GM12892 (cell line): Measurements from ENCODE around the gene DLL3.

Experiments
- POLR2A ChIP-seq: IDR thresholded peaks from 2 replicates; pipeline ENCODE4 v1.6.1; 2011; ENCODE audit warnings: low read depth, low read length, control low read depth
- POLR2AphosphoS5 ChIP-seq: IDR thresholded peaks from 2 replicates; pipeline ENCODE4 v1.6.1; 2011; ENCODE audit warnings: low read depth, low read length, control low read depth
- TAF1 ChIP-seq: IDR thresholded peaks from 2 replicates; pipeline ENCODE4 v1.6.1; 2011; ENCODE audit warnings: low read depth, mild to moderate bottlenecking, control low read depth, low read length, borderline replicate concordance

DNA sequence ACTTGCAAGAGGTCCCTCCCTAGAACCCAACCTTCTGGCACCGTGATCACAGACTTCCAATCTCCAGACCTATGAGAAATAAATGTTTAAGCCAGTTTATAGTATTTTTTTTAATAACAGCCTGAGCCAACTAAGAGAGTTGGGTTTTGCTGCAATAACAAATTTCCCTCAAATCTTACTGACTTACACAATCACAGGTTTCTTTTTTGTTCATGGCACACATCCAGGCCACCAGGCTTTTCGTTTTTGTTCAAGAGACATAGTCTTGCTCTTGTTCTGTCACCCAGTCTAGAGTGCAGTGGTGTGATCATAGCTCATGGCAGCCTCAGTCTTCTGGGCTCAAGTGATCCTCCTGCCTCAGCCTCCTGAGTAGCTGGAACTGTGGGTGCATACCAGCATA, 14.2 kb downstream of the DLL3 start:
- no peak for TF ChIP-seq TAF1
- TF ChIP-seq POLR2A: no peak
- no peak for TF ChIP-seq POLR2AphosphoS5
